ENCODE measurements around the gene HHAT.

Gene HHAT

GRCh38 chr1:210553711-210554110 lies 225.0 kb downstream of the HHAT start:
- no peak for ATAC-seq
- no peak for DNase-seq

DNA sequence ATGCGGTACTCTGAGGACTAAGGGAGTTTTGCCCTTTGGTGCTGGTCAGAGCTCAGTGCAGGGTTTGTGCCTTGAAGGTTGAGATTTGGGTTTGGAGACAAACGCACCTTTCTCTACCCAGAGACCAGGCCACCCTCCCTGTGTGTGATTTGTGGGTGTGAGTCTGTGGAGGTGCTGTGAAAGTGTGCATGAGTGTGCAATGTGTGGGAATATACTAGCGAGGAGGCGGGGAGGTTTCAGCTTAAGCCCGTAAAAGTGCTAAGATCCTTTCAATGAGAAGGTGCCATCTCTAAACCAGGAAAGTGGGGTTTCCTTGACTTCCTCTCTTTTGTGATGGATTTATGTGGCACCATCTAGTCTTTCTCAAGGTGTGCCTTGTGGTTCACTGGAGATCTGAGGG lies 225.7 kb downstream of the HHAT start:
- ATAC-seq: no peak

DNA sequence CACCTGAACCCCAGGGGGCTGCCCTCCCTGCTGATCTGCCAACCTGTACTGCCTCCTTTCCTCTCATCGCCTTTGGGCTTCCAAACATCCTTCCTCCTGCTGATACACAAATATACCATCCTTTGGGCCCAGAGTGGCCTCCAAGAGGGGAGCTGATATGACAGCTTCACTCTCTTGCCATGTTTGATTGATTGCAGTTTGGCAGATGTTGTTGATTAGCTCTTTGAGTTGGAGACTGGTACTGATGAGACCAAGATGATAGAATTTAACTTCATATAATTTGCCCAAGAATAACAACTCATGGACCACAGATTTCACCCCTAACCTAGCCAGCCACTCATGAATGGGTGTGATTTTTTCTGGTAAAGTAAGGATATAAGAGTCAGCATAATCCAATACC lies 227.8 kb downstream of the HHAT start:
- DNase-seq (no peak), ATAC-seq (no peak)

More for the DNA sequence above, 225.7 kb downstream of the HHAT start:
- DNase-seq: no peak

- ATAC-seq: no peak
- no peak for DNase-seq
Observed at GRCh38 chr1:210557426-210558077, 228.8 kb downstream of the HHAT start.

GRCh38 chr1:210558302-210558701 lies 229.6 kb downstream of the HHAT start:
- no peak for DNase-seq
- ATAC-seq: no peak

DNA sequence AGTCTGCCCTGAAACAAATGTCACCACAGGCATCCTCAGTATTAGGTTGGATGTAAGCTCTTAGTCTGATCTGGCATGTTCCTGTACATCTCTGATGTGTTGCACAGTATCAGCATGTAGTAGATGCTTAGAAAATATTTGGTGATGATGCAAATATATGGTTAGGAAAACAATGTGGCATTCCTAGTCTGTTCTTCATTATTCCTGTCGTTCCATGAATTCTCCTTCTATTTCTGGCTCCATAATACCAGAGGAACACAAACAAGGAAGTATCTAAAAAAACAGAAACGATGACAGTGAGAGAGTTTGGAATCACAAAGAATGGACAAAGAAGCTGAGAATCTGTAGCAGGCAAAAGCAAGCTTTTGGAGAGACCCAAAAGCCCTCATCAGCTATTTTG lies 236.6 kb downstream of the HHAT start:
- ATAC-seq (no peak), DNase-seq (no peak)

- ATAC-seq (no peak), DNase-seq (no peak)
Observed at GRCh38 chr1:210568631-210569030, 239.9 kb downstream of the HHAT start.

DNA sequence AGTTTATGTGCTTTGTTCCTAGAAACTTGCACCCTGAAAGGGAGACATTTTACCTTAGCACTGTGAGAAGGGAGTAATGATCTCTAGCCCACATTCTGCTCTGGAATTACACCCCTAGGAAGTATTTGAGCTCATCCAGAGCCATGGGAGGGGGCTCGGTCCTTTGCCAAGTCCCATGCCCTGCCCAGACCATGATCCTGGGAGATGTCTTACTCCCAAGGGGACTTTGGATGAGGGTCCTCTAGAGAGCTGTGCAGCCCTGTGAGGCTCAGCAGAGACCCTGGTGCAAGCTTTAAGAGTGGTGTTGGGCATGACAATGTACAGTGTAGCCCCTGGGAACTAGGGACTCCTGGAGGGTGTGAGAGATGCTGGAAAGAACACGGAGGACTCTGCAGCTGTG lies 241.4 kb downstream of the HHAT start:
- ATAC-seq (no peak), DNase-seq (no peak)

- ATAC-seq (no peak), DNase-seq (no peak)
Observed at GRCh38 chr1:210571356-210572284, 242.9 kb downstream of the HHAT start.

DNA sequence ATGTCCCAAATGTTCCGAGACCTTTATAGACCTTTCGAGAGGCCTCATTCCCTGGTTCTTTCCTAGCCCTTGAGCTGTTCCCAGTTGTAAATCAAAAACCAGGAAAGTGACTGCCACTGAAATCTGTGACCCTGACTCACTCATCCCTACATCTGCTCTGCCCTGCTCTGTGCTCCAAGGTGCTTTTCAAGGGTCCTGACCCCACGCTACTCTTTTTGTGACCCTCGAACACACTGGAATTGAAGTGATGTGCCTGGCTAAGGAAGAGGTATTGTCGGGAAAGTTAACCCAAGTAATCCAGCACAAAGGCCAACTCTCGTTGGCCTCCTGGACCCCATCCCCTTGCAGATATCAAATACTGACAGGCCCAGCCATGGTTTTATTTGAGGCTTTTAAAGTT lies 244.4 kb downstream of the HHAT start:
- ATAC-seq: no peak
- no peak for DNase-seq

DNA sequence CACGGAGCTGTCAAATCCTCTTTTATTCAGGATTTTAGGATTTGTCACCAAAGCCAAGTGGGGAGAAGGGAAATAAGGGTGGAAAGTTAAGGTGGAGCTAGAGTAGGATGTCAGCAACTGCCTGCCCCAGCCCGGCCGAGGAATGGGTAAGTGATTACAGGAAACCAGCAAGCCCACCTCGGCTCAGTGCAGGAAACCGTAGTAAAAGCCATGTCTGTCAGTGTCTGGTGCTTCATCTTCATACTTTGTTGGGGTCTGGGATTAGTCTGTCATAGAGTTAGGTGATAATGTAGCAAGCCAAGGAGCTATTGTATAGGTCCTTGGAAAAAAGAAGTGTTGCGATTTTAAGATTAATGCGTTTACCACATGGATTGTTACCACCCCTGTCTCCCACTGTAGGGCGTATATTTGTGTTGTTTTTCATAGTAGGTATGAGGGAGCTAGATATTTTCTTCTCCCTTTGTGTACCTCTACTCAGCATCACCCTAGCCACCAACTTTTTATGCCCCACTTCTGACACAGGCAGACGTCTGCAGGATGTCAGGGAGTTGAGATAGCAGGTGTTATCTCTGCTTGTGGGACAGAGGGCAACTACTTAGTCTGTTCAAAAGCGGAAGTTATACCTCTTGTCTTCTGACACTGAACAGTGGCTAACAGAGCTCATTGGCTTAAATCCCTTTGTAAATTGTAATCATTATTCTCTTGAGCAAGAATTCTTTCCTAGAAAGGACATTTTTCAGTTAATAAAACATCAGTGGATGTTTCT lies 253.7 kb downstream of the HHAT start:
- ATAC-seq (no peak), DNase-seq (no peak)

DNA sequence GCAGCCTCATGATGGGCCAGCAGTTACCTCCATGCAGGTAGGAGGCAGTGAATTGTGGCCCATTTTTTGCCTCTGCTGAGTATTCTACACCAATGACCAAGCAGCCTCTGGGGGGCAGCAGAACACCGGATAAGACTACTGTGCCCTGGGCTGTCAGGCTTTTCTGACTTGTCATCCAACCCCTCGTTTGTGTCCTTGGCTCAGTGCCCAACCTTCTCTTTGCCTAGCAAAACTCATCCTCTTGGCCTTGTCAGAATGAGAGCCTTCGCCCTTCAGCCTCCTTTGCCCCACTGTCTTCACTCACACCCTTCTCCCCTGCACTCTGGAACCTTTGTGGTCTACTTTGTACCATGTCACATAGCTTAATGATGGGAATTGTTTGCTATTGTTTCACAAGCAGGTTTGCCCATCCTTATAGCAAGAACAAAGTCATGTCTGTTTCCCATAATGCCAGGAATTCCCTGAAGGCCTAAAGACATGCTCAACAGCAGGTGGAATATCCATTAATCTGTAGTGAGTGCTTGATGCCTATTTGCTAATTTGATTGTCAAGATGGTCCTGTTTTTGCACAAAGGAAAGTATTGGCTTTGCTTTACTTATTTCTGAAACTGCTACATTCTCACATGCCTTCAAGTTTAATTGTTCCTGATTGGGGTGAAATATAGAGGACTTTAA lies 255.9 kb downstream of the HHAT start:
- DNase-seq: peak; percentile 83
- ATAC-seq: peak; percentile 85

- no peak for DNase-seq
- ATAC-seq: no peak
Observed at GRCh38 chr1:210586771-210587170, 258.1 kb downstream of the HHAT start.

DNA sequence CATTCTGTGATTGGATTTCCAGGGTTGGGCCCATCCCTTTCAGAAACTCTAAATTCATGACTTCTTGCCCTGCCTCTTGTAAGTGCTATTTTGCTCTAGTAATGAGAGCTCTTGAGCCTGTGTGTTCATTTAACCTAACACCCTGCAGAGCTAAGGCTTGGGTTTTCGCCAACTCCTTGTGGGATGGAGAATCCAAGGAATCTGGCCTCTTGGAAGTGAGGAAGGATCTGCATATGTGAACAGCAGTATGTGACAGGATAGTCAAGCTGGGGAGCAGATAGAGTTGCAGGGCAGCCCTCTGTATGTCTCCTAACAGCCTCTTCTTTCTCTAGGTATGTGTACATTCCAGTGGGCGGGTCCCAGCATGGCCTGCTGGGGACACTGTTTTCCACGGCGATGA lies 258.9 kb downstream of the HHAT start:
- ATAC-seq (no peak), DNase-seq (no peak)

GRCh38 chr1:210588357-210588756 lies 259.7 kb downstream of the HHAT start:
- DNase-seq (no peak), ATAC-seq (no peak)

- DNase-seq (no peak), ATAC-seq (no peak)
Observed at GRCh38 chr1:210588946-210589345, 260.2 kb downstream of the HHAT start.

DNA sequence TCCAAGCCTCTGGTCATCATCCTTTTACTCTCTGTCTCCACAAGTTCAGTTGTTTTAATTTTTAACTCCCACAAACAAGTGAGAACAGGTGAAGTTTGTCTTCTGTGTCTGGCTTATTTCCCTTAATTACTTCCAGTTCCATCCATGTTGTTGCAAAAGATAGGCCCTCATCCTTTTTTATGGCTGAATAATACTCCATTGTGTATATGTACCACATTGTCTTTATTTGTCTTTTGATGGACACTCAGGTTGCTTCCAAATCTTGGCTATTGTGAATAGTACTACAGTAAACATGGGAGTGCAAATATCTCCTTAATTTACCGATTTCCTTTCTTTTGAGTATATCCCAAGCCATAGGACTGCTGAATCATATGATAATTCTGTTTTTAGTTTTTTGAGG lies 262.5 kb downstream of the HHAT start:
- ATAC-seq: no peak

DNA sequence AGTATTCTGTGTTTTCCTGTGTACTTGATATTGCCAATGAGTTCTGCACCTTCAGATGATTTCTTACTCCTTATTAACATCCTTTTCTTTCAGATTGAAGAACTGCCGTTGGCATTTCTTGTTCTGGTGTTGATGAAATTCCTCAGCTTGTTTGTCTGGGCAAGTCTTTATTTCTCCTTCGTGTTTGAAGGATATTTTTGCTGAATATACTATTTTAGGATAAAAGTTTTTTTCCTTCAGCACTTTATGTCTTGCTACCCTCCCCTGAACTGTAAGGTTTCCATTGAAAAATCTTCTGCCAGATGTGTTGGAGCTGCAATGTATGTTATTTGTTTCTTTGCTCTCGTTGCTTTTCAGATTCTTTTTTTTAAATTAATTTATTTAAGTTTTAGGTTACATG lies 265.9 kb downstream of the HHAT start:
- ATAC-seq: no peak
- DNase-seq: no peak

More for the DNA sequence above, 262.5 kb downstream of the HHAT start:
- no peak for DNase-seq

DNA sequence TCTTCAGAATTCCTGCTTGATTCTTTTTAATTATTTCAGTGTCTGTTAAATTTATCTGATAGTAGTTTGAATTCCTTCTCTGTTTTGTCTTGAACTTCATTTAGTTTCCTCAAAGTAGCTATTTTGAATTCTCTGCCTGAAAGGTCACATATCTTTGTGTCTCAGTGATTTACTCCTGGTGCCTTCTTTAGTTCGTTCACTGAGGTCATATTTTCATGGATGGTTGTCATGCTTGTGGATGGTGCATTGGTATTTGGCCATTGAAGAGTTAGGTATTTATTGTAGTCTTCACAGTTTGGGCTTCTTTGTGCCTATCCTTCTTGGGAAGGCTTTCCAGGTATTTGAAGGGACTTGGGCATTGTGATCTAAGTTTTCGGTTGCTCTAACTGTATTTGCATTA lies 267.9 kb downstream of the HHAT start:
- DNase-seq (no peak), ATAC-seq (no peak)

DNA sequence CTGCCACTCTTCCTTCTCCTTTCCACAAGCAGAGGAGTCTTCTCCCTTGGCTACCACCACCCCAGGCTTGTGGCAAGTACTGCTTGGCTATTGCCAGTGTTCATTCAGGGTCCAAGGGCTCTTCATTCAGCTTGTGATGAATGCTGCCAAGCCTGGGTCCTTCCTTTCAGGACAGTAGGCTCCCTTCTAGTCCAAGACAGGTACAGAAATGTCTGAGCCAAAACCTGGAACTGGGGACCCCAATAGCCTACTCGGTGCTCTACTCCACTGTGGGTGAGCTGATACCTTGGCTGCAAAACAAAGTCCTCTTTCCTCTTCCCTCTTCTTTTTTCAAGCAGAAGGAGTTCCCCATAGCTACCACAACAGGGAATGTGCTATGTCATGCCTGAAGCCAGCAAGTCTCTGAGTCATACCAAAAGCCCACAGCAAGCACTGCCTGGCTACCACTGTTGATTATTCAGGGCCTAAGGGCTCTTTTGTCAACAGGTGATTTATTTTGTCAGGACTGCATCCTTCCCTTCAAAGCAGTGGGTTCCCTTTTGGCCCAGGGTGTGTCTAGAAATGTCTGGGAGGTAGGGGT lies 268.9 kb downstream of the HHAT start:
- DNase-seq: no peak
- no peak for ATAC-seq

DNA sequence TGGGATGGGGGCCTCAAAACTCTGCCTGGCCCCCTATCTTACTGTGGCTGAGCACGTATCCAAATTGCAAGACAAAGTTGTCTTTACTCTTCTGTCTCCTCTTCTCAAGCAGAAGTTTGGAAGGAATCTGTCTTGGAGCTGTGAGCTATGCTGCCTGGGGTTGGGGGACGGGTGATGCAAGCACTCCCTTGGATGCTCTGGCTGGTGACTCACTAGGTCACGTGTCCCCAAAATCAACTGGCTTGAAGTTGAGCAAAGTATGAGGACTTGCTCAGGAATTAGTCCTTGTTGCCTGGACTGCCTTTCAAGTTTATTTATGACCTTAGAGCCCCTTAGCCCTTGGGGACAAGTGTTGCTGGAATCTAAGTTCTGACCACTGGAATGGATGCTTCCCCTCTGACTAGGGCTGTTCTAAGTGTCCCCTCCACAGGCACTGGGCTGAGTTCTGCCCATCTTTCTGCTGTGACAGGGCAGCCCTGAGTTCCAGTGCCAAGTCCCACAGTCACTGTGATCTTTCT lies 269.5 kb downstream of the HHAT start:
- DNase-seq (no peak), ATAC-seq (no peak)

Measured in stimulated activated naive CD8-positive, alpha-beta T cell treated with anti-CD3 and anti-CD28 coated beads, Interleukin-15, Interleukin-2, amounts not matched to agents 100 U/mL and 50 U/mL, for 24 hours (primary cell).